A673 (cell line): ENCODE data around the gene CSPG5.

Experiments used
- EZH2 ChIP-seq: fragments of 200-600 bp; sonication (generic); IDR thresholded peaks from 2 replicates; pipeline ENCODE4 v1.6.1; 2017; ENCODE audit warnings: borderline replicate concordance, low read depth, mild to moderate bottlenecking, mixed read lengths, antibody characterized with exemption, low read length; ENCODE audit not compliant: poor library complexity, severe bottlenecking
- TF ChIP-seq, protein P1 (sequence below): fragments of 300-800, 200-600 bp; sonication (generic); conservative IDR thresholded peaks from 2 replicates; pipeline ENCODE4 v1.5.1; 2017; ENCODE audit warnings: low read depth, mild to moderate bottlenecking, antibody characterized with exemption, low read length, moderate library complexity, mixed read lengths

GRCh38 chr3:47578119-47578632 is 489 bp downstream of the CSPG5 start:
- TF ChIP-seq, protein P1, sequence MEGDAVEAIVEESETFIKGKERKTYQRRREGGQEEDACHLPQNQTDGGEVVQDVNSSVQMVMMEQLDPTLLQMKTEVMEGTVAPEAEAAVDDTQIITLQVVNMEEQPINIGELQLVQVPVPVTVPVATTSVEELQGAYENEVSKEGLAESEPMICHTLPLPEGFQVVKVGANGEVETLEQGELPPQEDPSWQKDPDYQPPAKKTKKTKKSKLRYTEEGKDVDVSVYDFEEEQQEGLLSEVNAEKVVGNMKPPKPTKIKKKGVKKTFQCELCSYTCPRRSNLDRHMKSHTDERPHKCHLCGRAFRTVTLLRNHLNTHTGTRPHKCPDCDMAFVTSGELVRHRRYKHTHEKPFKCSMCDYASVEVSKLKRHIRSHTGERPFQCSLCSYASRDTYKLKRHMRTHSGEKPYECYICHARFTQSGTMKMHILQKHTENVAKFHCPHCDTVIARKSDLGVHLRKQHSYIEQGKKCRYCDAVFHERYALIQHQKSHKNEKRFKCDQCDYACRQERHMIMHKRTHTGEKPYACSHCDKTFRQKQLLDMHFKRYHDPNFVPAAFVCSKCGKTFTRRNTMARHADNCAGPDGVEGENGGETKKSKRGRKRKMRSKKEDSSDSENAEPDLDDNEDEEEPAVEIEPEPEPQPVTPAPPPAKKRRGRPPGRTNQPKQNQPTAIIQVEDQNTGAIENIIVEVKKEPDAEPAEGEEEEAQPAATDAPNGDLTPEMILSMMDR, result no peak
- TF ChIP-seq EZH2, result no peak
